Breast epithelium (tissue), 4 donors: ENCODE data around the gene OR14I1. TPM values are rescaled to one million over a fixed set of nuclear protein-coding genes. Genes with fewer than 3 reads are reported as not detected.
"Not testable (repeated sequence)": the region's sequence is repeated elsewhere in the genome, so short reads cannot be mapped to it uniquely, and the experiment has no call there.

Experiments
- DNase-seq, 2 donors: peaks; one replicate each; pipeline ENCODE4 v3.0.0-alpha.2; 2019; ENCODE audit warnings: low spot score in 2 of 2
- H3K27ac ChIP-seq, 2 donors: fragments of 200-600 bp; sonication (generic) in 1 of 2; one replicate each; pipeline ENCODE4 v1.5.1; 2016 to 2019; ENCODE audit warnings: mild to moderate bottlenecking in 1 of 2
- H3K27me3 ChIP-seq, 2 donors: fragments of 200-600 bp; sonication (generic) in 1 of 2; one replicate each; pipeline versions ENCODE4 v1.5.1 to v1.6.0; 2017 to 2019; ENCODE audit warnings: control low read depth in 1 of 2, mild to moderate bottlenecking in 1 of 2
- H3K36me3 ChIP-seq: fragments of 200-600 bp; one replicate; pipeline ENCODE4 v1.5.1; 2019
- H3K4me1 ChIP-seq, 2 donors: fragments of 200-600 bp; sonication (generic); one replicate each; pipeline ENCODE4 v1.5.1; 2016 to 2019; ENCODE audit warnings: control low read depth in 1 of 2
- H3K4me3 ChIP-seq, 3 donors: fragments of 200-600 bp; sonication (generic); 1 replicate in 2 of 3; 2 replicates in 1 of 3; pipeline ENCODE4 v1.5.1; 2016 to 2019; ENCODE audit warnings: mild to moderate bottlenecking in 3 of 3, moderate library complexity in 2 of 3
- H3K9me3 ChIP-seq, 2 donors: fragments of 200-600 bp; sonication (generic) in 1 of 2; one replicate each; pipeline ENCODE4 v1.5.1; 2016 to 2019; ENCODE audit warnings: control low read depth in 1 of 2
- intact Hi-C: fragments of 100-400 bp; cut with DNase I; formaldehyde crosslinking; loops from one replicate; pipeline ENCODE4 v1.15.1; 2023; ENCODE audit warnings: low total_unique reads
- total RNA-seq, 3 donors: library from RNA; depleted of rRNA; stranded (reverse); fragments of >200 nt; gene quantifications; one replicate each; pipeline ENCODE4 v1.1.0, GENCODE V29; 2016

The OR14I1 gene
- total RNA-seq, 3 donors from 2014 or later: not detected

GRCh38 chr1:248655354-248655753 lies 47.2 kb downstream of the OR14I1 start, which contains the start of gene OR2T27:
Gene OR2T27 (minus strand): TSS chr1:248655528. CDS start chr1:248650884, 4,644 bp downstream.
- H3K27me3 ChIP-seq, H3K9me3 ChIP-seq, H3K4me3 ChIP-seq, H3K27ac ChIP-seq, H3K36me3 ChIP-seq, H3K4me1 ChIP-seq, DNase-seq, intact Hi-C loops: not testable (repeated sequence)

Other genes starting within 250 kb of the OR14I1 start
- not detected for gene OR2T3, start 229.4 kb downstream of the OR14I1 start, total RNA-seq
- gene OR2T5, start 214.2 kb downstream of the OR14I1 start, total RNA-seq: not detected
- gene OR2G6, start 194.7 kb downstream of the OR14I1 start, total RNA-seq: not detected
- not detected for gene OR2T29, start 140.0 kb downstream of the OR14I1 start, total RNA-seq
- not detected for gene OR2T34, start 128.0 kb downstream of the OR14I1 start, total RNA-seq
- gene OR2T10, start 105.1 kb downstream of the OR14I1 start, total RNA-seq: not detected
- gene OR2T11, start 67.7 kb downstream of the OR14I1 start, total RNA-seq: not detected
- not detected for gene OR2T35, start 57.5 kb downstream of the OR14I1 start, total RNA-seq
- not detected for gene OR2T27, start 47.2 kb downstream of the OR14I1 start, total RNA-seq
- gene LYPD8, start 53.0 kb upstream of the OR14I1 start, total RNA-seq: 1 to 10 TPM in 1 of 3 donors, not detected in 2; 1.6 TPM
- 10 to 100 TPM; 11.5 to 18.9 (median 13.4) TPM for gene SH3BP5L, start 123.1 kb upstream of the OR14I1 start, total RNA-seq
- 10 to 100 TPM; 23.2 to 31.6 (median 27.2) TPM for gene ZNF672, start 135.5 kb upstream of the OR14I1 start, total RNA-seq
- 10 to 100 TPM; 11.5 to 84.3 (median 77.7) TPM for gene ZNF692, start 156.3 kb upstream of the OR14I1 start, total RNA-seq
- 10 to 100 TPM in 2 of 3 donors, 1 to 10 TPM in 1; 2.9 to 16.8 (median 11.1) TPM for gene PGBD2, start 203.5 kb upstream of the OR14I1 start, total RNA-seq